GM21723 (cell line): Measurements from ENCODE around the gene ARHGAP4.
A peak's percentile ranks its signal among the peaks of the same experiment; 100 is the strongest.

Experiments
- ATAC-seq: cut with Tn5 transposase; IDR thresholded peaks from one replicate; pipeline ENCODE4 v1.9.1; 2021; ENCODE audit warnings: mild to moderate bottlenecking, moderate library complexity; ENCODE audit not compliant: unreplicated experiment

ARHGAP4 gene

DNA sequence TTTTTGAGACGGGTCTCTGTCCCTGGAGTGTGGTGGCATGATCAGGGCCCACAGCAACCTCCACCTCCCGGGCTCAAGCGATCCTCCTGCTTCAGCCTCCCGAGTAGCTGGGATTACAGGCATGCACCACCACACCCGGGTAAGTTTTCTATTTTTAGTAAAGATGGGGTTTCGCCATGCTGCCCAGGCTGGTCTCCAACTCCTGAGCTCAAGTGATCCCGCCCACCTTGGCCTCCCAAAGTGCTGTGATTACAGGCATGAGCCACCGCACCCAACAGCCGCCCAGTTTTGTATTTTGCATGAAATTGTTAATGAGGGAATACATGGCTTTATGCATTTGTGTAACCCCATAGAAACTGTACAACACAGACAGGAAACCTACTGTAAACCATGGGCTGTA is 2.8 kb upstream of the ARHGAP4 start:
- ATAC-seq = no peak

DNA sequence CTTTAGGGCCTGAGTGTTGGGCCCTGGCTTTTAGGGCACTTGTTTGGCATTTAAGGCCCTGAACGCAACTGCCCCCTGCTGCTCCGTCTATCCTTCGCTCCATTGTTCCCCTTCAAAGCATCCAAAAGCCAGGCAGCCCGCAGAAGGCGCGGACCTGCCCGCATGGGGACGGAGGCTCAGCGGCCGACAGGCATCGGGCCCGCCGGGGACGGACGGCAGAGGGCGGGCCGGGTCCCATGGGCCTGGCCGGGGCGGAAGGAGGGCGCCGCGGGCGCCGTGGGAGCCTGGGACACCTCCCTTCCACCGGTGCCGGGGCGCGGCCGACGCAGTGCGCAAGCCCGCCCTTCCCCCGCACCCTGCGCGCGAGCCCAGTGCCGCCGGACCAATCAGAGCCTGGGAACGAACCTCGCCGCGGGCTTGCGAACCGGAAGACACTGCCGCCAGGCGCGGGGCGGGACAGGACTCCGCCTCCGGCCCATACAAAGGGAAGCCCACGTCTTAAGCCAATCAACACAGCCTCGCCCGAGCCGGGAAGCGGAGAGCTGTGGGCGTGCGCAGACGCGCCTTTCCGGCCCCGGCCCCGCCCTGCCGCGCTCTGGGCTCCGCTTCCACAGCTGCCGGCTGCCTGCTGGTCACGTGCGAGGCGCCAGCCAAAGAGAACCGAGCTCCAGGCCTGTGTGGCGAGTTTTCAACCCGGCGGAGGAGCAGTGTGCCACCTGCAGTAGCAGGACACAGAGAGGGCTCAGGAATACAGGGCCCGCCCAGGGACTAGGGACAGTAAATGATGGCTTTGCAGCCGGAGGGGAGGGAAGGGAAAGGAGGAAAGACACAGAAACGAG is 2.1 kb upstream of the ARHGAP4 start:
- ATAC-seq = peak; percentile 78

DNA sequence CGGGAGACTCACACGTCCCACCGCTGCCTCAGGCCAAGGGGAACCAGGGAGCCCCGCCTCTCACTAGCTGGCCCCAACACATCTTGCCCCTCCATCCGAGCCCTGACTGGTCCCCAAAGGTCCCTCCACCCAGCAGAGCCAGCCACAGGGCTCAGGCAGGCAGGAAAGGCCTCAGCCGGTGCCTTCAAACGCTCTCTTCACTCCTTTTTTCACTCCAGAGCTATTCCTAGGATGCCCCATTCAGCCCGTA is 1.5 kb upstream of the ARHGAP4 start:
- ATAC-seq = no peak

DNA sequence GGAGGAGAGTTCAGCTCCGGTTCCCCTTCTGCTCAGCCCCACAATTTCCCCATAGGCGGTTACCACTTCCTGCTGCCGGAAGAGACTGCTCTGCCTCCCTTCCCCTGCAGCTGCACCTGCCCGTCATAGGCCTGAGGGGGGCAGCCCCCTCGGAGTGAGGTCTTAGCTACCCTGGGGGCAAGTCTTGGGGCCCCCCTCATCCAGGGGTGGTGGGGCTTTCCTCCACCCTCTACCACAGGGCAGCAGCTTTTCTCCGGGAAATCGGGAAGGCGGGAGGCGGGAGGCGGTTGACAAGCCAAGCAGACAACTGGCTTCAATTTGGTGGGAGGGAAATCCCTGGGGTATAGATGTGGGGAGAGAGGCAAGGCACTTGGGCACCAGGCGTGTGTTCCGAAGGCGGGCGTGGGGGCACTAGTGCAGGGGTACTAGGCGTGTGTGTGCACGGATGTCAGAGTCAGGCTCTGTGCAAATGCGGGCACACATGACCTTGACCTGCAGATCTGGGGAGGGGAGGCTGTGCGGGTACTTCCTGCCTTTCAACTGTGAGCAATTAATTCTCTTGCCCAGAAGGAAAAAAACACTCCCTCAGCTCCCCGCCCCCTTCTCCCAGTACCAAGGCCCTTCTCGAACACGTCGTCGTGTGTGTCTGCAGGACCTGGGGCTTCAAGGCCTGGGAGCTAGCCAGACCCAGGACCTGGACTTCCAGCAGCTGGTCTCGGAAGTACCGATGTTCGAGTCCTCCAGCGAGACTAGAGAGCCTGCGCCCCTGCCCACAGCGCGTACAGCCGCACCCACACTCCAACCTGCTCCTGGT is 1.0 kb upstream of the ARHGAP4 start:
- peak; percentile 42 for ATAC-seq

DNA sequence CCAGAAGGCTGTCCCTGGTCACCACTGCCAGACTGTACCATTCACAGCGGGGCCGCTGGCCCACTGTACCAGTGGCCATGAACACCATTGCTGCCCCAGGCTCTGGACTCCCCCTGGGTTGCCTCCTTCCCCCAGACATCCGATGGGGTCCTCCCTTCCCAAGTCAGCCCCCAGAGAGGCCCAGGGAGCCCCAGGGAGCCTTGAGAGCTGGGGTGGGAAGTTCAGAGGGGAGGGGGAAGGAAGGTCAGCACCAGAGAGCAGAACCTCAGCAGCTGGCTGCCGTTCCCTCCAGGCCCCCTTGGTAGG is 441 bp upstream of the ARHGAP4 start:
- no peak for ATAC-seq

DNA sequence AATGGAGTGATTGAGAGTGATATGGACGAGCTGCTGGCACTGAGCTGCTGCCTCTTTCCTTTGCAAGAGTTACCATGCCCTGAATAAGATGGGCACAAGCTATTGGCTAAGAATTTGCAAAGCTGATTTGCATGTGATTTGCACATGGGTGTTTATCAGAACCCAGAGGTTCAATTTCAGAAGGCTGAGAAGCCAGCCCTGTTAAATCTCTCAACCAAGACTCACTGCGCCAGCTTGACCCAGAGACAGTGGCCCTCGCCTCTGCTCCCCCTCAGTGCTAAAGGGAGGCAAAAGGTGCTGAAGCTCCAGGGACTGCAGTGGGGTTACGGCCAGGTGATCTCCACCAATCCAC is 701 bp downstream of the ARHGAP4 start:
- no peak for ATAC-seq

DNA sequence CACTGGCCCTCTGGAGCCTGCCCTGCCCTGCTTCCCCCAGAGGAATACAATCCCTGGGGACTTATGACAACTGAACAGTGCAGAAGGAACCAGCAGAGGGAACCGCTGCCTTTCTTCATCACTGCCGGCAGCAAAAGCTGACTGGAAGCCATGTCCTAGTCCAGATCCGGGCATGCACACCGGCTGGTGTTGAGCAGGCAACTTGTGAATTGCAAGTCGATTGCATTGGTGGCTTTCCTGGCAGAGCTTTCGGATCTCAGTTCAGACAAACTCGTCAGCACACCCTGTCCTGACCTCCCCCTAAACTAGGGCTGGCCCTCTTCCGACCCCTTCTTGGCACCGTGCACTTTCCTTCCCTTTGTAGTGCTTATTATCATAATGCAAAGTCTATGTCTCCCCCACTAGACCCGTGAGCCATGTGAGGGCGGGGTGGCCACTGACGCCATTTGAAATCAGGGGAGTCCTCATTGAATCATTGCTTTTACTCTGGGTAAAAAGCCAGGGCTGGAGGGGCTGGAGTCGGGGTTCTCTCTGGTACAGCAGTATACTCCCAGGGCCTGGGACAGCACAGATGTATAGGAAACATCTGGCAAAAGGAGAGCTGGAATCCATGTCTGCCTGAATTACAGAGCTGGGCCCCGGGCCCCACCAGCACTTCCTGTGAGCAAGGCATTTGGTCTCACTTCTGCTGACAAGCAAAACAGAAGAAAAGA is 1.8 kb downstream of the ARHGAP4 start:
- ATAC-seq = no peak

DNA sequence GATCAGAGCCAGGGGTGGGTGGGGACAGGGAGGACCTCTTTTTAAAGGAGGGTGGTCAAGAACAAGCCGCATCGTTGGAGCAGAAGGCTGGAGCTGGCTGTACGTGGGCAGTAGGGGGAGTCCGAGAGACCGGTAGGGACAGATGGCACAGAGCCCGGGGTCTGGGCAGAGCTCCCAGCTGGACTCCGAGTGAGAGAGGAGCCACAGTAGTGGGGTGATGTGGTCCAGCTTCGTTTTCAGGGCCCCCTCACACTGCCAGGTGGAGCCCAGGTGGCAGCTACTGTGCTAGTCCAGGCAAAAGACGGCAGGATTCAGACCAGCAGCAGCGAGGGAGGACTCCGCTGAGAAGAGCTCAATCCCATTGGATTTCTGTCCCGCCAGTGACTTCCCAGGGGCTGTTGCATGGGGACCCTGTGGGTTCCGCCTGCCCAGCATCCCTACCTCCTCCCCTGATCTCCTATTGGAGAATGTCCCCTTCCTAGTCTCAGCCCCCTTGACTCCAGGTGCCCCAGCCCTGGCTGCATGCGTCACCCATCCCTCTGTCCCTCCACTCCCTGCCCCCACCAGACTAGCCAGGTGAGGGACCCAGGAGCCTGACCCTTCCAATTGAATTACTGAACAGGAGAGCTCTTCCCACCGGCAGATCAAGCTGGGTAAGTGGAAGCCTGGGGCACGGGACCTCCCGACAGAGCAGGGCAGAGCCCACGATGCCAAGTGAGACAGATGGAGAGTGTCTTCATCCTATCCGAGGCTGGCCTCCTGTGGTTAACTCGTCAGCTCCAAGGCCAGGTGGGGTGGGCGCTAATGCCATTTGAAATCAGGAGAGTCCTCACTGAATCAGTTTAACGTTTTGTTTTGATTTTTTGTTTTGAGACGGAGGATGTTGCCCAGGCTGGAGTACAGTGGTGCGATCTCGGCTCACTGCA is 2.9 kb downstream of the ARHGAP4 start:
- ATAC-seq = no peak

DNA sequence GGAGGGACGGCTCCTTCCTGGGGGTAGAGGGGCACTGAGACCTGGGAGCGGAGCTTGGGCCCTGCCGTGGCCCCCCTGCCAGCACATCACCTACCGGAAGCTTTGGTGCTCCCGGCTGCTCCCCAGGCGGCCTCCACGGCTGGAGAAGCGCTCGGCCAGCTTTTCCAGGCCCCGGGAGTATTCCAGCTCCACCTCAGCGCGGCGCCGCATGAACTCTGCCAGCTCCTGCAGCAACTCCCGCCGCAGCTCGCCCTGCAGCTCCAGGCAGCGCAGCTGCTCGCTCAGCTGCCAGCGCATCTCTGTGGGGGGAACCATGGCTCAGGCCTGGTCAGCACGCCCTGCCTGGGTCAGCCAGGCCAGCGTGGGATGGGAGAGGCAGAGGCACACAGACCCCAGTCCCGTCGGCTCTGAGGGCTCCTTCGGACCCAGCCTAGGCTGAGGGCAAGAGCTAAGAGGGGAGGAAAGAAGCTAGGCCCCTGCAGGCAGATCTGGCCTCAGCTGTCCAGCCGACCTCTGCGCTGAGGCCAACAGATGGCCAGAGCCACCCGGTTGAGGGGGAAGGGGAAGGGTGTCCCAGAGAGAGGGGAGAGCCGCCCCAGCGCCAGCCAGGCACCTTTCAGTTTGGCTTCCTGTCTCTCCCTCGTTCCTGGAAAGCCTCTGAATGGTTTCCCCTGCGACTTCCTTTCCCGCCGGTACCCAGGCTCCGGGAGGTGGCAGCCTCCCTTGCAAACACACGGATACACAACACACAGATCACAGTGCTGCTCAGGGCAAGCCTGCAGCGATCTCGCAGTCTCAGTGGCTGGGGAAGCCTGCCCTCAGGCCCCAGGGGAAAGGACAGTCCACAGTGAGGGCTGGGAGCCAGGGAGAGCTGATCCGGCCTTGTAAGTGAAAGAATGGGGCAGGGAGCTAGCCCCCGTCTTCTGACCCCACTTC is 4.3 kb downstream of the ARHGAP4 start:
- no peak for ATAC-seq

DNA sequence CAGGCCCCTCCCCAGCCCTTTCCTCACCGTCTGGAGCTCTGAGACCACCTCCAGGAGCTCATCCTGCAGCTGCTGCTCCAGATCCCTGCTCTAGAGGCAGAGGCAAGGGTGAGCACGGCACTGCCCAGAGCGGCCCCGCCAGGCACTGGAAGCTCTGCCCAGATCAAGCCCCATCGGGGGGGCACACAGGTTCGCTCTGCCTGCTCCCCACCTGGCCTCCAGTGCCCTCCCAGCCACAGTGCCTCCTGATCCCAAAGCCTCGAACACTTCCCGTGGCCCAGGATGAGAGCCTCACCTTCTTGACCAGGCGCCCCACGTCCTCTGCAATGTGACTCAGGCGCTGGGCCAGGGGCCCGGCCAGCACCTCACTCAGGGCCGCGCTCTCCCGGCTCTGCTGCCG is 5.0 kb downstream of the ARHGAP4 start:
- ATAC-seq = no peak

DNA sequence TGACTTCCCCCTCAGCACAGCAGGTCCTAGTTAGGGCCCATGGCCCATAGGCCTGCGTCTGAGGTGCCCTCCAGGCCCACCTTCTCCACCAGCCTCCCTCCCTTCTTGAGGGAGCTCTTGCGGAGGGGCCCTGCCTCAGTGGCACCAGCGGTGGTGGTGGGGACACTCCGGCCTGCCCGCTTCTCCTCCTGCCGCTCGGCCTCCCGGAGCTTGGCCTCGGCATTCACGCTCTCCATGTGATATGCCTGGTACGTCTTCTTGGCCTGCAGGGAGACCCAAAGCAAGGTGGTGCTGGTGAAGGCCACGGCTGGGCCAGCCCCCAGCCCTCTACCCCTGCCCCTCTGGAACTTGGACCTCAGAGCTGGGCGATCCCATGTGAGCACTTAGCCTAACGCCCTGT is 5.5 kb downstream of the ARHGAP4 start:
- no peak for ATAC-seq

DNA sequence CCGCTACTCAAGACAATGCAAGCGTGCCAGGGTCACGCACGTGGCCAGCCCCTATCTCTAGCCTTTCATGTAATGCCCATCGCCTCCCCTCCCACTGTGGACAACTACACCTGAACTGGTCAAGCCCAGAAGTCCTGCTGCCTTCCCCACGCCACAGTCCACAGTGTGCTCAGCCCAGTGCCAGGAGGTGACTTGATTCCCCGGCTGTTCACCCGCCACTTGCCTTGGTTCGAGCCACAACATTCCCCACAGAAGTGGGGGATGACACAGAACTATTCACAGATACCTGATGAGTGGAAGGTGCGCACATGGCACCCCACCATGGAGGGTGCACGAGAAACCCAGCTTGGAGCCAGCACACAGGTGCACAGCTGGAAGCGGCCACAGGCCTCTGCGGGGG is 6.8 kb downstream of the ARHGAP4 start:
- no peak for ATAC-seq

DNA sequence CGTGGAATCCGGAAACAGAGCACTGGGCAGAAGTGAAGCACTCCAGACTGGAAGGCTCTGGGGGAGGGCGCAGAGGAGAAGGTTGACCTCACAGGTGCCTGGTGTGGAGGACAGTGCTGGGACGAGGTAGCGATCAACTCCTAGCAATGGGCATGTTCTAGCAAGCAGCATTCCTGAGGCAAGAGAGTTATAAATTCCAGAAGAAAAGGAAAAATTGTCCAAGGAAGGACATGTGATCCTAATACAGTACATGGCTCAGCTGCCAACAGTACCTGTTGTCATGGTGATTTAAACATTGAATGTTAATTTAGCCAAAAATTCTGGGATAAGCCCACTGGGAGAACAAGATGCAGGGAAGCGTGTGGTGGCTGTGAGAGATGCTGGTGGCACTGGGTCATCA is 8.2 kb downstream of the ARHGAP4 start:
- no peak for ATAC-seq

DNA sequence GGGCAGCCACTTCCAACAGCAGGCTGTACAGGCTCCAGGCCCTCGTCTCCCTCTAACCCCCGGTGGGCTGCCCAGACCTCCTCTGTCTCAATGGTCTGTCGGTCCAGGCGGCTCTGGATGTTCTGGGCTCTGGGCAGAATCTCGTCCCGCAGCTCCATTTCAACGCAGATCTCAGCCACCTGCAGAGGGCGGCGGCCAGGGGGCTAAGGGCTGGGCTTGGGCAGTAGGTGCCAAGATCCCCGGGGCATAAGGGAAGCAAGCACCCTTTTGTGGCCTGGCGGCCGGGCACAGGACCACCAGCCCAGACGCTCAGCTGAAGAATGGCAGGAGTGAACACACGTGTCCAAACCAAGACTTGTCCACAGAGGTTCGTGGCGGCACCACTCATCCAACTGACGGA is 12.4 kb downstream of the ARHGAP4 start:
- ATAC-seq = no peak

DNA sequence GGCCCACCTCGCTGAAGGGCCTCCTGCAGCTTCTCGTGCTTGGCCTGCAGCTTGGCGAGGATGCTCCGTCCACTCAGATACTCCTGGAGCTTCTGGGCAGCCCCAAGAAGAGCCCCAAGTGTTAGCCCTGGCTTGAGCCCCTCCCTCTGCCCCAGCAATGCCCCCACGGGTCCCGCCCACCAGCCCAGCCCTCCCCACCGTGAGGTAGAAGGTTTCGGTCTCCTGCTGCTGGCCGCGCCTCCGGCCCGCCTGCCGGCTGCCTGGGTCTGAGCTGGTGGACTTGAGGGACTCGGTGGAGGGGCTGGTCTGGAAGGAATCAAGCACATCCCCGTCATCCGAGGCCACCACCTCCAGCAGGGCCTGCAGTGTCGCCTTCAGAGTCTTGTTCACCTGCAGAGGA is 12.9 kb downstream of the ARHGAP4 start:
- no peak for ATAC-seq

DNA sequence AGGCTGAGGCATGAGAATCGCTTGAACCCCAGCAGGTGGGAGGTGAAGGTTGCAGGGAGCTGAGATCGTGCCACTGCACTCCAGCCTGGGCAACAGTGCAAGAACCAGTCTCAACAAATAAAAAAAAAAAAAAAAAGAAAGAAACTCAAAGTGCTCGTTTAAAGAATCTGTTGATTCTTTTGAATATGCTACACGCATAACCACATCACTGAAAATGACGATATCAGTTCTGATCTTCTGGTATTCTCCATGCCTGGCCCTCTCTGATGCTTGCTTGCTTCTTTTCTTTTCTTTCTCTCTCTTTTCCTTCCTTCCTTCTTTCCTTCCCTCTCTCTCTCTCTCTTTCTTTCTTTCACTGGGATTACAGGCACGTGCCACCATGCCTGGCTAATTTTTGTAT is 14.3 kb downstream of the ARHGAP4 start:
- no peak for ATAC-seq

DNA sequence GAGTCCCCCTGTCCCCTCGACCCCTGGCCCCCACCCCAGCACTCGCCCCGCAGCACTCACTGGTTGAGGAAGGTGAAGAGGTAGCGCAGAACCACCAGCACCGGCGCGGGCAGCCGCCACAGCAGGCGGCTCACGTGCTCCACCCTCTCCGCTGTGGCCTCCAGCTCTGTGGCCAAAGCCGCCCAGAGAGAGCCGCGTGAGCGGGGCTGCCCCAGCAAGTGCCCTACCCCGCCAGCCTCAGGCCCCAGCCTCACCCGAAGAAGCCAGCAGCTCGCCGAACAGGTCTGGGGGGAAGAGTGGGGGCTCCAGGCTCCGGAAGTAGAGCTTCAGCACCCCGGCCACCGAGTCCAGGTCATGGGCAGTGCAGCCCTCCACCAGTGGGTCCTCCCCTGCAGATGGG is 15.6 kb downstream of the ARHGAP4 start:
- no peak for ATAC-seq

DNA sequence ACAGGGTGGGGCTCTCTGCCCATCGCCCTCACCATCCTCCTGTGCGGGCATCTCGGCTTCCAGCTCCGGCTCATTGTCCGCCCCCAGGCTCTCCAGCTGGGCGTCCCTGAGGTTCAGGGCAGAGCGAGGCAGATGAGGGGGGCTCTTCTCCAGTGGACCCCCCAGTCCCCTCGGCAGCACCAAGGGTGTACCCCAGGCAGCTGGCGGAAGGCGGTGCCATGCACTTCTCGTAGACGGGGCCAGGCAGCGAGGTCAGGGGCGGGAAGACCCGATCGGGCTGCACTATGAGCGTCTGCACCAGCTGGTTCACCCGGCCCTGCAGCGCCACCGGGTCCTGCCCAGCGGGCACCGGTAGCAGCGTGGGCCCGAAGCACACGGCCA is 16.1 kb downstream of the ARHGAP4 start:
- no peak for ATAC-seq

DNA sequence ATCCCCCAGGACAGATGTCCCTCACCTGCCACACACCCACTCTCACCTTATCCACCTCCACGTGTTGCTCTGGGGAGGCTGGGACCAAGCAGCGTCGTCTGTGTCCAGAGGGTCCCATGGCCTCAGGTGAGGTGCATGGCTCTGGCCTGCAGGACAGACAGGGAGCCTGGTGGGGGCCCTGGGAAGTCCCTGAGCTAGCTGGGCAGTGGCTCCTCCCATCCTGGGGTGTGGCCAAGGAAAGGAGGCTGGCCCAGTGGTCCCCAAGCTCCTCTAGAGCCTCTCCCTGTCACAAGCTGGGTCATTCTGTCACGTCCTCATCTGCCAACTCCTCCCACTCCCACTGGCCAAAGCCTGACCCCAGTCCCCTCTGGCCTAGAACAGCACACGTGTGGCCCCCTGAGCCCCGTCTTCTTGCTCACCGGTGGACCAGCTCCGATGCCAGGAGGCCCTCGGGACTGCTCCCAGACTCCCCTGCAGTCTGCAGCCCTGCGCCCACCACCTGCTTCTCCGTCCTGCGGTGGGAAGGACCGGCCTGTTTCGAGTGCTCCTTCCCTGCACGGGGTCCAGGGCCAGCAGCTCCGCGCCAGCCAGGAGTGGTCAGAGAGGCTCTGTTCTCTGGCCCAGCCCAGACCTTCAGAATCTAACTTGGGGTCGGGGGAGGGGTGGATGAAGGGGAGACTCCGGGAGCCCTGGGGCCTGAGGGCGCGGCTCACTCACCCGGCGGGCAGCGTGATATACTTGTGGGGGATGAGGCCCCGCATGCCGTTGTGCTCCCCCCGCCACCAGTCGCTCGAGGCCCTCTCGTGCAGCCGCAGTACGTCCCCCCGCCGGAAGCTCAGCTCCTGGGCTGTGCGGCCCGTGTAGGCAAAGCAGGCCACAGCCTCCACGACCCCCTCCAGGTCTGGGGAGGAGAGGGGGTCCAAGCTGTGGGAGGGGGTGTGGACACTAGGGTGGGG is 16.8 kb downstream of the ARHGAP4 start:
- no peak for ATAC-seq
